Measurements from ENCODE around the gene ZBTB7B.

ZBTB7B gene

DNA sequence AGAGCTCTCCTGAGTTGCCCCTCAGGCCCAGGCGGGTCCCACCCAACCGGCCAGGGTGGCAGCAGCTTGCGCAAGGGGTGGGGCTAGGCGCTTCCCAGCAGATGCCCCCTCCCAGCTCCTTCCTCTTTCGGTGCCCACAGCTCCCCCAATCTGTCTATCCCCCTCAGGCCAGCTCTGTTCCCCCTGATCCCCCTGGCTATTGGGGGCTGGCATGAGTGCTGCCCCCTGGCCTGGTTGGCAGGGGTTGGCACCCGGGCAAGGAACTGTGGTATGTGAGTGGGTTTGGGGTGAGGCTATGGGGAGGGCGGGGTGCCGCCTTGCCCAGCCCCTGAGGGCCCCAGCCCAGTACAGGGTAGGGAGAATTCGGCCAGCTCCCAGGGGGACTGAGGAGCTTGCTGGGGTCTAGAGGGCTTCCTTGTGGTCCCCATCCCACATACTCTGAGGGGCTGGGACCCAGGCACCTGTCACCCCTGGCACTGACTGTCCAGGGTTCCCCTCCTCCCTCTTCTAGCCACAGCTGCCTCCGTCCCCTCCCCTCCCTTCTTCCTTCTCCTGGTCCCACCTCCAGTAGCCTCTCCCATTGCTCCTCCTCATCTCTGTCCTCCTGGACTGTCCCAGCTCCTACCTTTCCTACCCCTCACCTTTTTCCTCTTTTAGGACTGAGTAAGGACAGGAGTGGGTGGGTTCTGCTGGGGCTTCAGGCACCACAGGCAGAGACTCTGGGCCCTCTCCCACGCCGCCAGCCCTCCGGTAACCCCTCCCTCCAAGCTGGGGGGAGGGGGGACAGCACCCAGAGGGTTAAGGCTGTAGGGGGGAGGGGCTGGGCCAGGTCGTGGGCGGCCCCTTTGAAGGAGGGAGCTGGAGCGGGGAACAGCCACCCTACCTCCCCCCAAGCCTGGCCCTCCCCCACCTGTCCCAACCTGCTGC, 5.7 kb downstream of the ZBTB7B start:
- Histone ChIP-seq H4K20me1 (peaks cover 0 to 15% (median 0%) of the 10 kb centered on the region in 11 experiments; a peak in 7 of 22 replicates), H3K27me3 (no peaks in the 10 kb centered on the region), H3K36me3 (peaks cover 0 to 14% (median 3%) of the 10 kb centered on the region in 11 experiments; a peak in 6 of 22 replicates), H3K4me1 (peaks cover 85 to 95% (median 93%) of the 10 kb centered on the region in 10 experiments), H3K9ac (peak overlapping the region; percentile 50 to 97 (median 75)), H3K9me3 (replicated peaks in 1 of 11) (no peaks in the 10 kb centered on the region), H3K4me2 (peak overlapping the region; percentile 95 to 100 (median 98)), H3K4me3 (peak overlapping the region; percentile 5 to 99 (median 54); a peak in 16 of 20 replicates), H3K27ac (peak overlapping the region; percentile 29 to 93 (median 86); a peak in 21 of 22 replicates)
- TF ChIP-seq Cebpa-rat (IDR thresholded peaks at IDR 0.05), result peak in 1 of 11 experiments; percentile 51; a peak in 1 of 22 replicates

DNA sequence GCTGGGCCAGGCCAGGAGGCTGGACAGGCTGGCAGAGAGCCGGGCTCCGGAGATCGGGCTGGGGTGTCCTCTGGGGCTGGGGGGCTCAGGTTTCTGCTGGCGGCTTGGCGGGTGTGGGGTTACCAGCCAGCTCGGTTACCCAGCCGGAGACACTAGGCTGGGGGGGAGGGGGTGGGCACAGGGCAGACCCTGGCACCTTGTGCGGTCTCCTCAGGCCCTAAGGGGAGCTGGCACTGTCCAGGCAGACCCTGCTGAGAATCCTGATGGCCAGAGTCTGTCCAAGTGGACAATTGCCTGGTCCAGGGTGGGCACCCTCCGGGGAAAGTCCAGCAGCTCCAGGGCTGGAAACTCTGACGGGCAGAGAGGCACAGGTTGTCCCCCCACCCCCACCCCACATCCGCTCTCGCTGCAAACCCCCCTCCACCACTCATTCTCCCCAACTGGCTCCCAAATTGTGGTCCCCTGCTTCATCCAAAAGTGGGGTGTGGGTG, 6.7 kb downstream of the ZBTB7B start:
- H3K36me3 ChIP-seq, result peaks cover 0 to 20% (median 3%) of the 10 kb centered on the region in 11 experiments; a peak in 13 of 22 replicates
- peak overlapping the region; percentile 95 to 100 (median 98) for H3K4me2 ChIP-seq
- no peaks in the 10 kb centered on the region for H3K9me3 ChIP-seq (replicated peaks in 1 of 11)
- H3K9ac ChIP-seq, result peak overlapping the region; percentile 44 to 97 (median 75); a peak in 19 of 22 replicates
- peaks cover 0 to 21% (median 0%) of the 10 kb centered on the region in 11 experiments; a peak in 8 of 22 replicates for H4K20me1 ChIP-seq
- no peaks in the 10 kb centered on the region for H3K27me3 ChIP-seq
- H3K27ac ChIP-seq, result peak overlapping the region in 10 of 11 experiments; percentile 70 to 93 (median 86); a peak in 20 of 22 replicates
- no peak for TF ChIP-seq Cebpa-rat (IDR thresholded peaks at IDR 0.05)
- peak overlapping the region in 8 of 10 experiments; percentile 15 to 99 (median 62); a peak in 16 of 20 replicates for H3K4me3 ChIP-seq
- H3K4me1 ChIP-seq, result peaks cover 95 to 100% (median 100%) of the 10 kb centered on the region in 10 experiments

- Histone ChIP-seq H3K36me3 (peaks cover 3 to 25% (median 8%) of the 10 kb centered on the region in 11 experiments; a peak in 17 of 22 replicates), H3K4me3 (peak overlapping the region in 9 of 10 experiments; percentile 1 to 99 (median 51); a peak in 16 of 20 replicates), H4K20me1 (peaks cover 0 to 25% (median 3%) of the 10 kb centered on the region in 11 experiments; a peak in 8 of 22 replicates), H3K27me3 (no peaks in the 10 kb centered on the region), H3K4me2 (peak overlapping the region; percentile 95 to 100 (median 98)), H3K4me1 (peaks cover 95 to 100% (median 100%) of the 10 kb centered on the region in 10 experiments), H3K9me3 (replicated peaks in 1 of 11) (no peaks in the 10 kb centered on the region), H3K27ac (peak overlapping the region; percentile 43 to 93 (median 86); a peak in 21 of 22 replicates), H3K9ac (peak overlapping the region; percentile 9 to 97 (median 72); a peak in 18 of 22 replicates)
- TF ChIP-seq Cebpa-rat (IDR thresholded peaks at IDR 0.05), result no peak
Measured at GRCh38 chr1:155009742-155010141, 7.1 kb downstream of the ZBTB7B start.

- peaks cover 0 to 32% (median 9%) of the 10 kb centered on the region in 11 experiments; a peak in 8 of 22 replicates for H4K20me1 ChIP-seq
- peak overlapping the region; percentile 44 to 93 (median 86) for H3K27ac ChIP-seq
- H3K9me3 ChIP-seq (replicated peaks in 1 of 11), result no peaks in the 10 kb centered on the region
- H3K36me3 ChIP-seq, result peaks cover 9 to 31% (median 14%) of the 10 kb centered on the region in 11 experiments; a peak in 17 of 22 replicates
- H3K27me3 ChIP-seq, result no peaks in the 10 kb centered on the region
- peak overlapping the region in 9 of 10 experiments; percentile 1 to 99 (median 51); a peak in 17 of 20 replicates for H3K4me3 ChIP-seq
- peaks cover 95 to 100% (median 100%) of the 10 kb centered on the region in 10 experiments for H3K4me1 ChIP-seq
- H3K4me2 ChIP-seq, result peak overlapping the region; percentile 95 to 100 (median 98)
- no peak for TF ChIP-seq Cebpa-rat (IDR thresholded peaks at IDR 0.05)
- peak overlapping the region; percentile 41 to 97 (median 72); a peak in 20 of 22 replicates for H3K9ac ChIP-seq
Measured at GRCh38 chr1:155010211-155010918, 7.8 kb downstream of the ZBTB7B start.

- peak overlapping the region; percentile 95 to 100 (median 98) for H3K4me2 ChIP-seq
- peaks cover 0 to 38% (median 15%) of the 10 kb centered on the region in 11 experiments; a peak in 8 of 22 replicates for H4K20me1 ChIP-seq
- no peaks in the 10 kb centered on the region for H3K27me3 ChIP-seq
- H3K9me3 ChIP-seq (replicated peaks in 1 of 11), result no peaks in the 10 kb centered on the region
- peak overlapping the region; percentile 41 to 97 (median 72); a peak in 21 of 22 replicates for H3K9ac ChIP-seq
- H3K4me1 ChIP-seq, result peaks cover 95 to 100% (median 100%) of the 10 kb centered on the region in 10 experiments
- peak overlapping the region; percentile 44 to 93 (median 86); a peak in 21 of 22 replicates for H3K27ac ChIP-seq
- H3K4me3 ChIP-seq, result peak overlapping the region in 8 of 10 experiments; percentile 1 to 99 (median 54); a peak in 15 of 20 replicates
- no peak for TF ChIP-seq Cebpa-rat (IDR thresholded peaks at IDR 0.05)
- peaks cover 12 to 37% (median 18%) of the 10 kb centered on the region in 11 experiments; a peak in 17 of 22 replicates for H3K36me3 ChIP-seq
Measured at GRCh38 chr1:155011004-155011416, 8.4 kb downstream of the ZBTB7B start.

- TF ChIP-seq Cebpa-rat (IDR thresholded peaks at IDR 0.05), result no peak
- Histone ChIP-seq H3K9me3 (replicated peaks in 1 of 11) (no peaks in the 10 kb centered on the region), H3K27me3 (no peaks in the 10 kb centered on the region), H3K4me1 (peaks cover 95 to 100% (median 100%) of the 10 kb centered on the region in 10 experiments), H4K20me1 (peaks cover 0 to 43% (median 20%) of the 10 kb centered on the region in 11 experiments; a peak in 11 of 22 replicates), H3K9ac (peak overlapping the region; percentile 41 to 97 (median 72); a peak in 18 of 22 replicates), H3K27ac (peak overlapping the region; percentile 44 to 93 (median 86); a peak in 20 of 22 replicates), H3K4me2 (peak overlapping the region; percentile 95 to 100 (median 98)), H3K36me3 (peaks cover 12 to 43% (median 18%) of the 10 kb centered on the region in 11 experiments; a peak in 17 of 22 replicates), H3K4me3 (peak overlapping the region in 6 of 10 experiments; percentile 1 to 99 (median 62); a peak in 12 of 20 replicates)
Measured at GRCh38 chr1:155011437-155012025, 8.9 kb downstream of the ZBTB7B start.

DNA sequence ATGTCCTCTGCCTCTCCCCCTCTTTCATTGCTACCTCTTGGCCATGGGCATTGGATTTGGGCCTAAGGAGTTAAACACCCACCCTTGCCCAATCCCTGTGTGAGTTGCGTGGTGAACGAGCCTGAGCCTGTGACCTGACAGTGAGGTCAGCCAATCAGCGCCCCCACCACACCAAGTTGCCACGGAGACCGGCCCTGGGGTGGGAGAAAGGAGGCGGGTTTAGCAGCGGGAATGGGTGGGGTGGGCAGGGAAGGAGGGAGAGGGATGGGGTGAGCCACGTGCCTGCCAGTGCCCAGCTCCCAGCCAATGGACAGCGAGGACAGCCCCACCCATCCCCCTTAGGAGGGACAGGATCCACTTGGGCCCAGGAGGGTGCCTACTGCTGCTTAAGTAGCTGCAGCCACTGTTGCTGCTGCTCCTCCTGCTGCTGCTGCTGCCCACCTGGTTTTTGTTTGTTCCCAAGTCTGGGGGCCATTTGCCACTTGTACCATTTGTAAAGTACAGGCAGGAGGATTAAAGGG, 9.5 kb downstream of the ZBTB7B start:
- Histone ChIP-seq H3K4me3 (peak overlapping the region in 3 of 10 experiments; percentile 18 to 96 (median 68); a peak in 4 of 20 replicates), H3K27ac (peak overlapping the region in 9 of 11 experiments; percentile 24 to 93 (median 87); a peak in 18 of 22 replicates), H4K20me1 (peaks cover 0 to 48% (median 19%) of the 10 kb centered on the region in 11 experiments; a peak in 11 of 22 replicates), H3K36me3 (peaks cover 12 to 48% (median 18%) of the 10 kb centered on the region in 11 experiments; a peak in 17 of 22 replicates), H3K9ac (peak overlapping the region in 7 of 11 experiments; percentile 16 to 97 (median 37); a peak in 8 of 22 replicates), H3K27me3 (no peaks in the 10 kb centered on the region), H3K9me3 (replicated peaks in 1 of 11) (no peaks in the 10 kb centered on the region), H3K4me1 (peaks cover 95 to 100% (median 100%) of the 10 kb centered on the region in 10 experiments), H3K4me2 (peak overlapping the region; percentile 95 to 100 (median 98))
- TF ChIP-seq Cebpa-rat (IDR thresholded peaks at IDR 0.05), result no peak
